NCI-H1092 treated with DMSO at 0.1 percent for 48 hours (cell line): ENCODE data around the gene DOCK1.
A peak's percentile ranks its signal among the peaks of the same experiment; 100 is the strongest.

Experiments
- DNase-seq: peaks from one replicate; lab custom pipeline; 2025; lab: John Stamatoyannopoulos, UW

Gene DOCK1

GRCh38 chr10:127314797-127315196 is 409.6 kb downstream of the DOCK1 start:
- DNase-seq = no peak

GRCh38 chr10:127315888-127316287 is 410.7 kb downstream of the DOCK1 start:
- DNase-seq = no peak

DNA sequence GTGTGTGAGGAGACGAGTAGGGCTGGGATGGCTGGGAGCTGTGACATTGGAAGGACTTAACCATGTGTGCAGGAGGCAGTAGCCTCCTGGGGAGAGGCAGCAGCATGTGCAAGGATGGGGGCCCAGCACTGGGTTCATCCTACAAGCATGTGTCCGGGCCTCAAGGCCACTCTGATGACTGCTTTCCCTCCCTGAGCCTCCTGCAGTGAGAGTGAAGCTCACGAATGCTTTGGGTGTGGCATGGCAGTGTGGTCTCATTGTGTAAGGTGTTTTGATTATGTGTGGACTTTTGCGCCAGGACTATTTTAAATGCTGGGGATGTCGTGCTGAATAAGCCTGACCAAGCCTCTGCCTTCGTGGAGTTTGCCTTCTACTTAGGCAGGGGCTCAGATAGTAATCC is 413.2 kb downstream of the DOCK1 start:
- DNase-seq = no peak

DNA sequence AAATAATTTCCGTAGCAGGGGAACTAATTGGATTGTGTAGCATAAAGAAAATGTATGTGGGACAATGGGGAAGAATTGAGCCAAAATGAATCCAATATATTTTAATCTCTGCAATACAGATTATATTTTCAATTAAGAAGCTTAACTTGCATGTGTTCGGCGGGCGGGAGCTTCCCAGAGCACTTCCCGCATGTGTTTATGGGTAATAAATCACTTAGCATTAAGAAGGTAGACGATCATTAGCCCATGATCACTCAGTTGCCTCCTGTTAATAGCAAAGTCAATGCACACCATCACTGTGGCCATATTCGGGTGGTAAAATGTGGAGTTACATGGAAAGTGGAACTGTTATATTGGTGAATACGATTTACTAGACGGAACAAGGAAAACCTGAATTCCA is 414.0 kb downstream of the DOCK1 start:
- DNase-seq = no peak

DNA sequence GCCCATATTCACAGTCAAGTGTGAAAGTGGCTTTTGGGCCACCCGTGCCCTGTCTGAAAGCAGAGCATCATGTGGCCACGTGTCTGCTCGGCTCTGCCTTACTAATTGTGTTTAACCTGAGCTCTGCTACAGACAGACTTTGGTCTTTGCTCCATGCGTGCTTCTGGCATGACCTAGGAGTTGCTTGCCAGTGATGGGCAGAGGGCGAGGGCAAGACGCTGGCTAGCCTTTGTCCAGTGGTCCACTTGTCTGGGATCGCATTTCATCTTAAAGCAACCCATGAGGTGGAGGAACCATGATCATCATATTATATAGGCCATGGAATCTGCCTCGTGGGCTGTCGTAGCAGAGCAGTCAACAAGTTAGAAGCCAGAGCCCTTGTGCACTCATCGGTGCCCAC is 414.5 kb downstream of the DOCK1 start:
- no peak for DNase-seq

DNA sequence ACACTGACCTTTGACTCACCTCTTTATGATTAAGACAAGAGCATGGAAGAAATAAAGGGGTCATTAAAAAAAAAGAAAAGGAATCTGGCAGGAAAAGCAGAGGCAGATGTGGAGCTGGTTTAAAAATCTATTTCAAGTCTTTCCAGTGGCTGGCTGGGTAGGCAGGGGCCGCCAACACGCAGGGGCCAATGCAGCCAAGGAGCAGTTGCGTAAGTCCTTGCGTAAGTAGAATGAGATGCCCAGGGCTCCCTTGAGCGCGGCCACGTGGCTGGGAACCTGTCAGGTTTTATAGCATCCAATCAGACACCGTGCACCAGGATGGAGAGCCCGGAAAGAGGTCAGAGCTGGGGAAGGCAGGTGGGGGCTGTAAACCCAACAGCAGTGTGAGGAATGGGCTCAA is 414.9 kb downstream of the DOCK1 start:
- no peak for DNase-seq

GRCh38 chr10:127322286-127322685 is 417.1 kb downstream of the DOCK1 start:
- no peak for DNase-seq

GRCh38 chr10:127325506-127325905 is 420.3 kb downstream of the DOCK1 start:
- no peak for DNase-seq

GRCh38 chr10:127326883-127327282 is 421.7 kb downstream of the DOCK1 start:
- no peak for DNase-seq

DNA sequence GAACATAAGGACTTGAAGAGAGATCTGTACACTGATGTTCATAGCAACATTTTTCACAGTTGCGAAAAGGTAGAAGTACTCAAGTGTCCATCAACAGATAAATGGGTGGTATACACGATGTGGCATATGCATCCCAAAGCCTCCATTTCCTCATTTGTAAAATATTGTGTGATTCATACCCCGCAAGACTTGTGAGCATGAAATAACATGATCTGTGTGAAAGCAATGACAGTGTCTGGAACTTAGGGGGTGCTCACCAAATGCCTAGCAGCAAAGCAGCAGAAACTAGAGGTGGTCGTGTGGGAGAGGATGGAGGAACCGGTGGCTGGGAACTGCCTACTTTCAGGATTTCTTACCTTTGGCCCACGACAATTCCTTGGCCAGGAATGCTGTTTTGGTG is 426.5 kb downstream of the DOCK1 start:
- no peak for DNase-seq

DNA sequence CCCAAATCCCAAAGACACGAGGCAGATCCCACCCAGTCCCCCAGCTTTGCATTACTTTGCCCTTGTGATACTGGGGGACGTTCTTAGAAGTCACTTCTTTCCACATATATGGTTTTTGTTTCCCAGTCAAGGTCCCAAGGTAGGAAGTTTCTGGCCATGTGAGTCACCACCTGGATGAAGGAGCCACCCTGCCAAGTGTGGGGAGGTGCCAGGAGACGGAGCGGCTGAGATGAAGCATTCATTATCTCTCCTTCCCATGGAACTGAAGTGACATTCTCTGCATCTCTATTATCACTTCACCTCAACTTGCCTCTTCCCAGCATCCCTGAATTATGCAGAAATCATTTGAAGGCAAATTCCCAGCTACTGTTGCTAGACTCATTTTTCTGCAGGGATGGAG is 427.4 kb downstream of the DOCK1 start:
- no peak for DNase-seq

DNA sequence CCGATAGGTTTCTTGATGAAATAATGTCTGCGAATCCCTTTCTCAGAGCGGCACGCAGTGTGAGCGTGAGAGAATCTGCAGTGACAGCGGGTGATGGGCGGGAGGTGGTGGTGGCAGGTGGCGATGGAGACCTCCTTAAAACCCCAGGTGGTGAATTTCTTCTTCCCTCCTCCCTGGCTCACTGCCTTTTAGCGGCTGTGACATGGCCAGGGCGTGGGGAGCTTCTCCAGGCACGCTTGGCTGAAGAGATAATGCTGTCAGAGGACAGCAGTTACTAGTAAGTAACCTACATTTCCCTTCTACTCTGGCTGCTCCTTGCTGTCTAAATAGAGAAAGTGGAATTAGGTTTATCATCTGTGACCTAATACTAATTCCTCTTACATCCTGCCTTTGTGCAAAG is 432.6 kb downstream of the DOCK1 start:
- DNase-seq = no peak

DNA sequence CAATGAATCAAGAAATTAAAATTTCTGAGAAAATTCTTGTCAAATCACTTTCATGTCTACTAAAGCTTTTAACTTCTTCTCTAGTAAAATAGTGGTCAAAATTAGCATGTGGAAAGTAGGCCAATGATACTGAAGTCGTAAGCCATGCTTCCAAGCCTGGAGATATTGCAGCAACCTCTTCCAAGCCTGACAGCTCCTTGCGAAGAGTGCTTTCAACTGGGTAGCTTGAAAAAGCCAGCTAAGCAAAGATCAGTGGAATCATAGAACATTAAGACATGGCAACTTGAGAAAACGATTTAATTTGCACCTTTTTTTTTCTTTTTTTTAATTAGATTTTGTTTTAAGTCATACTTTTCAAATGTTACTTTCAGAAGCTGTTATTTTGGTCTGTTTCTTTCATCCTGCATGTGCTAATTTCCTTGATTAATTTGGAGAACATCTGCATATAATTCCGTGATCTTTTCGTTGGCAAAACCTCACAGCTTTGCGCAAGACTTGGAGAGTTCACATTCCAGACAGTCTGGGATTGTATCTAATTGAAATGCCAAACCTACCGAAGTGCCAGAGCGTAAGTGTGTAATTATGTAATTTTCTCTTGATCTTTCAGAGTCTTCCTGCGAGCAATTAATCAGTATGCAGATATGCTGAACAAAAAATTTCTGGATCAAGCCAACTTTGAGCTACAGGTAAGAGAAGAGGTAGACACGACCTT is 433.3 kb downstream of the DOCK1 start:
- DNase-seq = no peak

GRCh38 chr10:127343821-127344220 is 438.6 kb downstream of the DOCK1 start:
- DNase-seq = no peak

DNA sequence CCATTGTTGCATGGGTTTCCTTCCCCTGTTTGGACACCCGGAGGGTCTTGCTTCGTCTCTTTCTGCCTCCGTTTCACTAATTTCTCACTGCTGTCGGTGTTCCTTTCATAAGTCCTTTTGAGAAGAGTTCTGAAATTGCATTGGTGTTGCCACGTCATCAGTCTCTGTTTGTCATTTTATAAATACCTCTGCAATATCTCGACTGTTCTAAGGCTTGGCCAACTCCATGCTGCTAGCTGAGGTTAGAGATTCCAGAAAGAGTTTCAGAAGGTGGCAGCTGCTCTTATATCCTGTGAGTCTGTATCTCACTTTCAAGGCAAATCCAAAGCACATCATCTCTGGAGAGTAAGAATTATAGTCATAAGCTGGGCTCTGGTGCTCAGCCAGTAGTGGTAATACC is 439.1 kb downstream of the DOCK1 start:
- DNase-seq = no peak

DNA sequence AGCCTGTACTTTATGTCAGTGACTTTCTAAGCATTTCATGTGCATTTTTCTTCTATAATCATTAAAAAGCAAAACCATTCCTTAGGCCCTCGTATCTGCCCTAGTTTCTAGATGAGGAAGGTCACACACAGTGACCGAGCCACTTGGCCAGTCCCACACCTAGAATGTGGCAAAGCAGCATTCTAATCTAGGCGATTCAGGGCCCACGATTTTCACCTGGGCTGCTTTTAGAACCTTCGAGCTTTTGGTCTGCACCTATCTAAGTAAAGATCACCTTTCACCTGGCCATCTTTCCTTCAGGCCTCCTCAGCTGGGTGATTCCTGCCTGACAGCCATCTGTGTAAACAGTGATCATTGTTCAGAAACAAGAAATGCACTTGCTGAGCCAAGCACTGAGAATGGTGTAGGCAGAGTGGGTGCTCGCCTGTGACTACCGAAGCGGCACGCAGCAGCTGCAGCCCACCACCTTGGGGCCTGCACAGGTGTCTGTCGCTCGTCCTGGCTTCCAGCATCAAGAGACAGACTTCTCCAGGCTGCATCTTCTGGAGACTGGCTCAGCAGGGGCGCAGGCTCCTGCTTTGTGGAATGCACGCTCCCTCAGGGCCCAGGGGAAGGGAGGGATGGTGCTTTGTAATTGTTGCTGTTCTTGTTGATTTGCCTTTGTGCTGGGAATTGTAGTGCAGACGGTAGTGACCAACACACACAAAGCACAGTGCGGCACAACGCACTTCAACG is 440.2 kb downstream of the DOCK1 start:
- peak; percentile 65 for DNase-seq

GRCh38 chr10:127346604-127347003 is 441.4 kb downstream of the DOCK1 start:
- DNase-seq = no peak

DNA sequence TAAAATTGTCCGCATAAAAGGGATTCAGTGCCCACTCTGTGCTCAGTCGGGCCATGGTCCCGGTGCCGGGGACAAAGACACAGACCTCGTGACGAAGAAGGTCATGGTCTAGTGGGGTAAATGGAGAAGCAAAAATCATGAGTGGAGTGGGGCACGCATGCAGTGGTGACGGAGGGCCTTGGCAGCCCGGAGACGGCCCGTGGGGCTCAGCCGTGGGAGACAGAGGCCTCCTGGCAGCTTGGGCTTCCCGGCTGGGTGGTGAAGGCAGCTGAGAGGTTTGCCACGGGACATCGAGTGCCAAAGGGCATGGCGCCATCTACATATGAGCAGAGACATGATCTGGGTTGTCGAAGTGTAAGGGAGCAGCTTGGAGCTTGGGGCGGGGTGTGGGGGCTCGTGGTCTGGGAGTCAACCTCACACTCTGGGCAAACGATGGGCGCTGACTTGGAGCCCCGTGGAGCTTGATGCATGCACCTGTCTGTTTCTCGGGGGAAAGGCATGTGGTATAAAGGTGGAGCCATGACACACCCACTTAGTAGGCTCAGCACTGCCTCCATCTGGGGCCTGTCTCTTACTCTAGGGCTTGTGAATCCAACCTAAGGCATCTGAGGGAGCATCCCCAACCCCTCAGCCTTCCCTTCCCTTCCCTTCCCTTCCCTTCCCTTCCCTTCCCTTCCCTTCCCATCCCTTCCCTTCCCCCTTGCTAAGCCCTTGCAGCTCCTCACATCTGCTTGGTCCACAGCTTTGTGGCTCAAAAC is 442.2 kb downstream of the DOCK1 start:
- DNase-seq = no peak

DNA sequence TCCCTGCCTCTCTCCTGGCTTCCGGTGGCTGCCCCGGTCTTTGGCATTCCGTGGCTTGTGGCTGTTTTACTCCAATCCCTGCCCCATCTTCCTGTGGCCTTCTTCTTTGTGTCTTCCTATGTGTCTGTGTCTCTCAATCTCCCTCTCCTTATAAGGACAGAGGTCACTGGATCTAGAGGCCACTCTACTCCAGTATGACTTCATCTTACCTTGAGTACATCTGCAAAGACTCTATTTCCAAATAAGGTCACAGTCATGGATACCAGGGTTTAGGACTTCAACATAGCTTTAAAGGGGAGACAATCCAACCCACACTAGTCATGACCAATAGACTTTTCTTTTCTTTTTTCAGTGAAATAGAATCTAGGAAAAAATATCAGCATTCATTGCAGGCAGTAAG is 444.5 kb downstream of the DOCK1 start:
- DNase-seq = no peak

DNA sequence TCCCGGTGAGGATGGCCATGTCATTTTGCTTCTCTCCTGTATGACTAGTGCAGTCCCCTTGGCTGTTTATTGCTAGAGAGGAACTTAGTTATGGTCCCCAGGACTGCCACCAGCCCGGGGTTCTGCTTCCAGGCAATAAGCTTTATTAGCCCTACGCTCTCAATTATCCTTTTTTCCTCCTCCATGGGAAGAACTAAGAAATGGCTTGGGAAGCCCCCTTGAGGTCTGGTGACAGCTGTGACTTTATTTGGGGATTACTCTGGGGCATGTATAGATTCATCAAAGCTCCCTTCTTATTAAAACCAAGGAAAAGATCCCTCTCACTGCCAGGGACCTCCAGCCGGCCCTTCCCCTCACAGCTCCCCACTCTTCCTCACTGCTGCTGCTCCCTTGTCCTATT is 446.3 kb downstream of the DOCK1 start:
- DNase-seq = no peak

DNA sequence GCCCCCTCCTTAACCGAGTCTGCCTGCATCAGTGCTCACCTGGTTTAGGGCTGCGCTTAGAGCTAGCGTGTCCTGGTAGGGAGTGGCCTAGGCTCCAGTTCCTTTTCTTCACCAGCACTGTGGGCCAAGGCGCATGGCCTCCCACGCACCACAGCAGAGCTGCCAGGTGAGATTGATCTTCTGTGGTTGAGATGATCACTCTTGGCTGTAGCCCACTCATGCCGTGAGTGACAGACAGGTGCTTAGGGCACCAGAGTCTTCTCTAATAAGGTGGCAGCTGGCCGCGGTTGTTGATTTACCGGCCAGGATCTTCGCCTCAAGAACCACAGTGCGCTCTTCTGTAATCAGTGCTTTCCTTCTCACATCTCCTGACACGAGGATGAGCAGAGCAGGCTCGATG is 448.3 kb downstream of the DOCK1 start:
- DNase-seq = no peak

- no peak for DNase-seq
Measured at GRCh38 chr10:127354255-127354654, 449.0 kb downstream of the DOCK1 start.

DNA sequence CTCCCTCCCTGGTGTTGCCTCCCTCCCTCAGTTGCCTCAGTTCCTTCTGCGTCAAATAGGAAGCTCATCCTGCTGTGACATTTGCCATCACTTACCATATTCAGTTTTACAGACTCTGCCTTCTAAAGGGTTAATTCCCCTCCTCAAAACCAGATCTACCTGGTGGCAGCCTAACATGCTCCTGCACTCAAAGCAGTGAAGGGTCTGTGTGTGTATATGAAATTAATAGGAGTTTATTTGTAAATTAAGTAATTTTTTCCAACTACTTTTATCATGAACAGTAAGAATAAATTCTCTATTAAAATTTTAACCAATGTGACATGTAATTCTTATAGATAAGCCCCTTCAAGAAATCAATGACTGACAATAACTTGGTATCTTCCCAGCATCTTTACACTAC is 449.8 kb downstream of the DOCK1 start:
- no peak for DNase-seq
